Mucosa of stomach (tissue), 1 donor: ENCODE results near the gene VPS16.

Experiments
- H3K27me3 ChIP-seq: one replicate; pipeline ENCODE4 v1.7.0; 2013; ENCODE audit warnings: mild to moderate bottlenecking, low read length; ENCODE audit not compliant: control insufficient read depth, insufficient read depth
- H3K36me3 ChIP-seq: one replicate; pipeline ENCODE4 v1.7.0; 2013; ENCODE audit warnings: low read length; ENCODE audit not compliant: control insufficient read depth, insufficient read depth
- H3K4me1 ChIP-seq: one replicate; pipeline ENCODE4 v1.7.0; 2013; ENCODE audit warnings: mild to moderate bottlenecking, low read length; ENCODE audit not compliant: control insufficient read depth, insufficient read depth
- H3K4me3 ChIP-seq: one replicate; pipeline ENCODE4 v1.7.0; 2013; ENCODE audit warnings: low read length
- H3K9ac ChIP-seq: one replicate; pipeline ENCODE4 v1.7.0; 2013; ENCODE audit warnings: mild to moderate bottlenecking, low read length, moderate library complexity
- H3K9me3 ChIP-seq: one replicate; pipeline ENCODE4 v1.7.0; 2013; ENCODE audit warnings: mild to moderate bottlenecking, low read length, moderate library complexity; ENCODE audit not compliant: control insufficient read depth
- donor health status: Pancreatic carcinoma.

The VPS16 gene

DNA sequence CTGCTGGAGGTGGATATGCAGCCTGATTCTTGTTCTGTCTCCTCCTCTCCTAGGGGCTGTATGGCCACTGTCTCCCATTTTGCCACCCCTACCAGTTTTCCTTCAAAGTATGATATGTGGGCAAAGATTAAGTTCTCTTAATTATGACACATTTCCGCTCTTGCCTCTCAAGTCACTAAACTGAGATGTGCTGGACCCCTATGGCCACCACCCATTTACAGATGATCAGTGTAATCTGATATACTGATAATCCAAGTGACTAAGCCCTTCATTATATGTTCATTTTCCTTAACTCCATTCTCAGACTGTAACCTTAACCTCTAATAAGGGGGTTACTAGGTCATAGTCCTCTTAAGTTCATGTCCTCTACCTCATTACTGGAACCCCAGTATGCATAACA lies 26.5 kb upstream of the VPS16 start:
- Histone ChIP-seq H3K9me3 (no peaks in the 10 kb centered on the region), H3K27me3 (peaks cover 7% of the 10 kb centered on the region), H3K4me3 (no peak overlapping the region), H3K9ac (no peak overlapping the region), H3K4me1 (no peaks in the 10 kb centered on the region), H3K36me3 (no peaks in the 10 kb centered on the region)

DNA sequence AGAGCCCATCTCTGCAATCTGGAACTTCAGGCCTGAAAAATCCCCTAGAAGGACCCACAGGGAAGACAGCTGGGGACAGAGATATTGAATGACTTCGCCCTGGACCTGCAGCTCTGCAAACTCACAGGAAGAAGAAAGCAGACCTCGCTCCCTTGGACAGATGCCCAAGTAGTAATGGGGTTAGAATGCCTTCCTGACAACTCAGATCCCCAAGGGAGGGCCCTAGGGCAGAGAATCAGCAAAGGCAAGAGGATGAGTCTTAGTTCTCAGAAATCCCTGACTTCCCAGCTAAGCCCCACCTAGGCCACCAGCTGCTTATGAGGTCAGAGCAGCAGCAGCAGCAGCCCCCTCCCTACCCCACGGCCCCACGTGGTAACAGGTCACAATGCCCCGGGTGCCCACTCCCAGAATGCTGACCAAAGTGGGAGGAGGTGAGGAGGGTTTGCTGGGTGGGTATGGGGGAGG lies 25.9 kb upstream of the VPS16 start, which contains the start of gene C20orf141:
Gene C20orf141, plus strand, starts transcription at position 401 of the 465 bp plus-strand sequence. CDS start 198 bp downstream, outside the sequence.
- H3K9me3 ChIP-seq = no peaks in the 10 kb centered on the region
- no peaks in the 10 kb centered on the region for H3K36me3 ChIP-seq
- no peaks in the 10 kb centered on the region for H3K4me1 ChIP-seq
- no peak within 1 kb of the TSS for H3K9ac ChIP-seq
- H3K4me3 ChIP-seq = no peak within 1 kb of the TSS
- H3K27me3 ChIP-seq = peaks cover 13% of the 10 kb centered on the region

DNA sequence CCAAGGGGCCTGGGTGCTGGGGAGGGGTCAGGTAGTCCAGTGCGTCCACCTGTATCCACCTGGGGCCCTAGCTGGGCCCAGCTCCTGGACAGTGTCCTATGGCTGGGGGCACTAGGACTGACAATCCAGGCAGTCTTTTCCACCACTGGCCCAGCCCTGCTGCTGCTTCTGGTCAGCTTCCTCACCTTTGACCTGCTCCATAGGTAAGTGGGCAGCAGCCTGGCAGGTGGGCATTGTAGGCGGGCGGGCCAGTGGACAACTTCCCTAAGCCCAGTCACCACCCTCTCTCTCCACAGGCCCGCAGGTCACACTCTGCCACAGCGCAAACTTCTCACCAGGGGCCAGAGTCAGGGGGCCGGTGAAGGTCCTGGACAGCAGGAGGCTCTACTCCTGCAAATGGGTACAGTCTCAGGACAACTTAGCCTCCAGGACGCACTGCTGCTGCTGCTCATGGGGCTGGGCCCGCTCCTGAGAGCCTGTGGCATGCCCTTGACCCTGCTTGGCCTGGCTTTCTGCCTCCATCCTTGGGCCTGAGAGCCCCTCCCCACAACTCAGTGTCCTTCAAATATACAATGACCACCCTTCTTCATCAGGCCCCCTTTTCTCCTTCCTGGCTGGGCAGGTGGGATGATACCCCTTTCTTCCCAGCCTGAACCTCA lies 25.2 kb upstream of the VPS16 start:
- no peak overlapping the region for H3K9ac ChIP-seq
- H3K9me3 ChIP-seq = no peaks in the 10 kb centered on the region
- H3K36me3 ChIP-seq = no peaks in the 10 kb centered on the region
- peaks cover 20% of the 10 kb centered on the region for H3K27me3 ChIP-seq
- no peak overlapping the region for H3K4me3 ChIP-seq
- H3K4me1 ChIP-seq = no peaks in the 10 kb centered on the region

DNA sequence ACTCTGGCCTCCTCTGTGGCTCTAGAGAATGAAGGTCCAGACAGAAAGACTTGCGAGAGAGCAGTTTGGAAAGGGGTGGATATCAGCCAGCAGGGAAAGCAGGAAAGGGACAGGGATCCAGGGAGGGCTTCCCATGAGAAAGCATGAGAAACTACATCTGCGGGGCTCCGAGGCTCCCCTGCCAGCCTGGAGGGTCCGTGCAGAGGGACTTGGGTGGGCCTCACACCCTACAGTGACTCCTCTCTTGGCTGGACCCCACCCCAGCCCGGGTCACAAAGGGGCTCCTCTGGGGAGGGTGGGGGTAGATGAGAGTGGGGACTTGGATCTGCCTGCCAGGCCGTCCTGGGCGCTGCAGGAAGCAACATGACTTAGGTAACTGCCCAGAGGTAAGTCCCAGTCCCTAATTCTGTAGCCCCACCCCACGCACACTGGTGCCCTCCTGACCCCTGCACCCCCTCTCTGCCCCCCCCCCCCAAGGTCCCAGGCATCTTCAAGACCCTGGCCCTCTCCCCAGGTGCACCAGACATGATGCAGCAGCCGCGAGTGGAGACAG lies 24.4 kb upstream of the VPS16 start, which contains the start of gene TMEM239:
Gene TMEM239, plus strand, starts transcription at position 335 of the 553 bp plus-strand sequence. Its CDS starts 191 bp downstream, at position 526.
- H3K9ac ChIP-seq = no peak within 1 kb of the TSS
- no peak within 1 kb of the TSS for H3K4me3 ChIP-seq
- no peaks in the 10 kb centered on the region for H3K9me3 ChIP-seq
- H3K27me3 ChIP-seq = peaks cover 28% of the 10 kb centered on the region
- no peaks in the 10 kb centered on the region for H3K4me1 ChIP-seq
- no peaks in the 10 kb centered on the region for H3K36me3 ChIP-seq

DNA sequence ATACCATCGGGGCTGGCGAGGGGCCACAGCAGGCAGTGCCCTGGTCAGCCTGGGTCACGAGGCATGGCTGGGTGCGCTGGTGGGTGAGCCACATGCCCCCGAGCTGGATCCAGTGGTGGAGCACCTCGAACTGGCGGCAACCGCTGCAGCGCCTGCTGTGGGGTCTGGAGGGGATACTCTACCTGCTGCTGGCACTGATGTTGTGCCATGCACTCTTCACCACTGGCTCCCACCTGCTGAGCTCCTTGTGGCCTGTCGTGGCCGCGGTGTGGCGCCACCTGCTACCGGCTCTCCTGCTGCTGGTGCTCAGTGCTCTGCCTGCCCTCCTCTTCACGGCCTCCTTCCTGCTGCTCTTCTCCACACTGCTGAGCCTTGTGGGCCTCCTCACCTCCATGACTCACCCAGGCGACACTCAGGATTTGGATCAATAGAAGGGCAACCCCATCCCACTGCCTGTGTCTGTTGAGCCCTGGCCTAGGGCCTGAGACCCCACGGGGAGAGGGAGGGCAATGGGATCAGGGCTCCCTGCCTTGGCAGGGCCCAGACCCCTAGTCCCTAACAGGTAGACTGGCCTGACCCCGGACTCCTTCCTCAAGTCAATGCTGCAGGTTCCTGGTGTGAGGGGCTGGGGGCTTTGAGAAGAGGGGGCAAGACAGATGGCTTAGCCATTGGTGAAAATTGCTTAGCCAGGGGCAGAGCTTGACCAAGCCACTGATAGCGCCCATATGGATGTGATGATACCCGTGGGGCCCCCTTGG lies 23.8 kb upstream of the VPS16 start:
- no peaks in the 10 kb centered on the region for H3K36me3 ChIP-seq
- H3K27me3 ChIP-seq = peaks cover 33% of the 10 kb centered on the region
- no peaks in the 10 kb centered on the region for H3K4me1 ChIP-seq
- no peak overlapping the region for H3K9ac ChIP-seq
- no peaks in the 10 kb centered on the region for H3K9me3 ChIP-seq
- H3K4me3 ChIP-seq = no peak overlapping the region

DNA sequence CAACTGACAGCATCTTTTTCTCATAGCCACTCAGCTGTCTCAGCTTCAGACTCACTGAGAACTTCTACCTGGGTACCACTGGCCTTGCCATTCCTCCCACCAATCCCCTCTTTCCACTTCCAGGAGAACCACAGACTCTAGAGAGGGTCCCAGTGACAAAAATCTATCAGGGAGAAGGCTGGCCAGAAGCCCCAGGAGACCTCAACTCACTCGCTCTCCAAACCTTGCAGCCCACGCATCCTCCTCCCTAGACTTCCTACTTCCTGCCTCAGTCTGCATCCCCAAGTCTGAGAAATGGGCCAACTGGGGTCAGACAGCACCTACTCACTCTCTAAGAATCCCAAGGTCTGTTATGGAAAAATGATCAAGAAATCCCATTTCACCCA lies 23.2 kb upstream of the VPS16 start:
- H3K9ac ChIP-seq = no peak overlapping the region
- H3K4me3 ChIP-seq = no peak overlapping the region
- no peaks in the 10 kb centered on the region for H3K36me3 ChIP-seq
- H3K4me1 ChIP-seq = no peaks in the 10 kb centered on the region
- H3K27me3 ChIP-seq = peaks cover 36% of the 10 kb centered on the region
- H3K9me3 ChIP-seq = no peaks in the 10 kb centered on the region

DNA sequence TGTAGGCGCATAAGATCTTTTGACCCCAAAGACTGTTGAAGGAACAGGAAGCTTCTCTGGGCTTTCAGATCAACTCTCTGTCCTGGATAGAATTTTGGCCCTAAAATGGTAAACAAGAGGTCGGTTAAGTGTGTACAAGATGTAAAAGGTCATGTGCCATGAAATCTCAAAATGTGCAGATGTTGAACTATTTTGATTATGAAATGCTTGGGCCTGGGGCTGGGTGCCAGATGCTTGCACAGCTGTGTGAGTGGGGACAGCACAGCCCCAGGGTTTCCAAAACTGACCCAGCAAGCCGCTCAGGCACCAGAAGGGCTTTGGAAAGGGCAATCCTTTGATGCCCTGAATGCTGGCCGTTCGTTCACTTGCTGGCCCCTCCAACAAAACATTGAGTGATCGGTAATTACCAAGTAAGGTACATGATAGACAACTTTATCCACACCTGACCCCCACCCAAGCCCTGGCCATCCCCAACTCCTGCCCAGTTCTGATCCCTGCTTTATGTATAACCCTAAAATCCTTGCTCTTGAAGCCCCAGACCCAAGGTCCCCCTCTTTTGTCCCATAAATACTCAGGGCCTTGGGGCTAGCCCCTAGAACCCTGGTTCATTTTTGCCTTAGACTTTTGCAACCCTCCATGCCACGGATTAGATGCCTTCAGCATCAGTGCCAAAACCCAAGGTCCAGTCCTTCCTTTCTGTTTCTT lies 22.5 kb upstream of the VPS16 start:
- Histone ChIP-seq H3K4me1 (no peaks in the 10 kb centered on the region), H3K9me3 (no peaks in the 10 kb centered on the region), H3K4me3 (no peak overlapping the region), H3K9ac (no peak overlapping the region), H3K36me3 (no peaks in the 10 kb centered on the region), H3K27me3 (peaks cover 36% of the 10 kb centered on the region)

DNA sequence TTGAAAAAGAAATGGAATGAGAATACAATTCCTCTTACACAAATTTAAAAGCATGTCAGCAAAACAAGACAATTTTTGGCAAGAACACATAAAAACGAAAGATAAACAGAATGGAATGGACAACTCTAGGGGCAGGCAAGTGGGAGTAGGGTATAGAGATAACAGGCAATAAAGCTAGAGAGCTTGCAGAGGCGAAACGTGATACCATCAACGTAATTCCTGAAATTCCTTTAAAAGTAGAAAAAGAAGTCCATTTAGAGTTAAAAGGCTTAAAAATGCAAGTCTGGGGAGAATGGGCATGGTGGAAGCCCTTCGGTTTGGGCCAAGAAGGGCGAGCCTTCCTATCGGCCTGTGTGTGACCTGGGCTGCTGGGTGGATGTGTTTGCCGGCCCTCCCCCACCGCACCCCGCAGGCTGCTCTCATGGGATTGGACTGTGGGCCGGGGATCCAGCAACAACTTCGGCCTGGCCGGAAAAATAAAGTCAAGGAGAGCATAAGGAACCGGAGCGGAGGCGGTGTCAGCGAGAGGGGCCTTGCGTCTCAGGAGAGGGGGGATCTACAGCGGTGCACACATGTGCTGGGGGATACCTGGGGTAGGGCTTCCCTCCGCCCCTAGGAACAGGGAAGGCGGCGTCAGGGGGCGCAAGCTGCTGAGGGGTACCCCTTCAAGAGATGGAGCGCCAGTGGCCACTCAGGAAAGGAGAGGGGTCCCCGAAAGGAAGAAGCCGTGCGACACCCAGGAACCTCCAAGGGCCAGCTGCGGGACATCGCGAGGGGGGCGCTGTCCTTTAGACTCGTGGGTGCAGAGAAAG lies 20.3 kb upstream of the VPS16 start:
- peaks cover 36% of the 10 kb centered on the region for H3K27me3 ChIP-seq
- no peaks in the 10 kb centered on the region for H3K4me1 ChIP-seq
- H3K4me3 ChIP-seq = no peak overlapping the region
- H3K9me3 ChIP-seq = no peaks in the 10 kb centered on the region
- H3K9ac ChIP-seq = no peak overlapping the region
- H3K36me3 ChIP-seq = no peaks in the 10 kb centered on the region

DNA sequence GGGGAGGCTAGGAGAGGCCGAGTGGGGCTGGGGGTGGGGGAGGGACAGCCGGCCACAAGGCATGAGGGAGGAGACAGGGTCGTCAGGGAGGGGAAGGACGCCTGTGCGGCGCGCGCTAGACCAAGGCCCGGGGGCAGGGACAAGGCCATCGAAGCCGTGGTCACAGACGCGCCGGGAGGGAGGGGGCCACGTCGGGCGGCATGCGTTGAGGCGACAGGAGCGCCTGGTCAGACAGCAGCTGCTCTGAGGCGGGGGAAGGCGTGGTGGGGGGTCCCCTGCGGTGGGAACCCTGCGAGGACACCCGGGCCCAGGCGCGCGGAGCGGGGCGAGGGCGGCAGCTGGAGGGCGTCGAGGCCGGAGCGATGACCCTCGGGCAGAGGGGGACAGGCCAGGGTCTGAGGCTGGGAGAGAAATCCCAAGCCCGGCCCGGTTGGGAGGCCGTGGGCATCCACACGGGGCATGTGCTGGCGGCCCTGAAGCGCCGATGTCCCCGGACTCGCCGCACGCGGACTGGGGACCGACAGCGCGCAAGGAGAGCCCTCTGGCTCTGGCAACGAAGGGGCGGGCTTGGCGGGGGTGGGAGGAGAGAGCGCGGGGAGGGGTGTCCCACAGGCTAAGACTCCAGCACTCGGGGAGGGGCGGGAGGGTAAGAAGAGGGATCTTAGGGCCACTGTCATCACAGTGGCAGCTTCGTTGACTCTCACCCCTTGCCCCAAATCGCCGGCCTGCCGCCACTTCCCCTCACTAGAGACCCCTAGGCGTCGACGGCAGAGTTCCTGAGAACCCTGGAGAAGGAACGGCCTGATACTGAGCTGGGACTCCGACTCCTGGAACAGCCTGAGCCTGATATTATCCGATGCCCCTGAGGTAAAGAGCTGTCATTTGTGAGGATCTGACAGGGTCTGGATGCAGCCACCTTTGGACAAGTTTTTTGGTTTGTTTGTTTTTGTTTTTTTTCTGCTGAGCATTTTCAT lies 19.4 kb upstream of the VPS16 start:
- Histone ChIP-seq H3K9ac (no peak overlapping the region), H3K4me3 (no peak overlapping the region), H3K4me1 (no peaks in the 10 kb centered on the region), H3K27me3 (peaks cover 42% of the 10 kb centered on the region), H3K36me3 (no peaks in the 10 kb centered on the region), H3K9me3 (no peaks in the 10 kb centered on the region)

DNA sequence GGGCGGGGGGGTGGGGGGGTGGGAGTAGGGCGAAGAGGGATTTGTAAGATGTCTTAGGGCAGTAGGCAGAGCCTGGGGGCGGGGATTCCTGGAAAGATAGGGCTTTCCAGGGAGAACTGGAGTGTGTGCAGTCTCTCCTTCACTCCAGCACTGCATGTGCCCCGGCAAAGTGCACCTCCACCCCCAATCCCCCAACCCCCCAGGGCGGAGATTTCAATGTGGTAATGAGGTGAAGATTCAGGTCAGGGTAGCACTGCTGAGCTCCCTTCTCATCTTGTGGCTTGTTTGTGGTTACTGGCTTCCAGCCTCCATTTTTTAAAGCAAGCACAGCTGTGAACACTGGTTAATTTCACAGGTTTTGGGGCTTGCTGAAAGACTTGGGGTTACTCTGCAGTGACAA lies 18.5 kb upstream of the VPS16 start:
- no peak overlapping the region for H3K4me3 ChIP-seq

More for the DNA sequence above, 18.5 kb upstream of the VPS16 start:
- Histone ChIP-seq H3K36me3 (no peaks in the 10 kb centered on the region), H3K9me3 (no peaks in the 10 kb centered on the region), H3K4me1 (no peaks in the 10 kb centered on the region), H3K27me3 (peaks cover 49% of the 10 kb centered on the region), H3K9ac (no peak overlapping the region)
